RKO (cell line): ENCODE results near the gene MRTFB.

Experiments
- DNase-seq: peaks from one replicate; pipeline ENCODE4 v3.0.0-alpha.2; 2016; ENCODE audit warnings: low spot score

Gene MRTFB

GRCh38 chr16:14186007-14186794 is 115.1 kb downstream of the MRTFB start:
- peak; percentile 40 for DNase-seq

GRCh38 chr16:14186795-14187221 is 115.7 kb downstream of the MRTFB start:
- DNase-seq, result no peak

GRCh38 chr16:14187517-14188338 is 116.6 kb downstream of the MRTFB start:
- no peak for DNase-seq

- DNase-seq, result no peak
These were observed 122.3 kb downstream of the MRTFB start for GRCh38 chr16:14193316-14193871.

GRCh38 chr16:14194721-14195120 is 123.6 kb downstream of the MRTFB start:
- no peak for DNase-seq

GRCh38 chr16:14196011-14196410 is 124.9 kb downstream of the MRTFB start:
- DNase-seq, result no peak

GRCh38 chr16:14196539-14196938 is 125.4 kb downstream of the MRTFB start:
- DNase-seq, result no peak

GRCh38 chr16:14198012-14198411 is 126.9 kb downstream of the MRTFB start:
- DNase-seq, result no peak

GRCh38 chr16:14198572-14198971 is 127.5 kb downstream of the MRTFB start:
- DNase-seq, result no peak

- DNase-seq, result no peak
These were observed 128.1 kb downstream of the MRTFB start for GRCh38 chr16:14199199-14199598.

GRCh38 chr16:14199624-14200023 is 128.5 kb downstream of the MRTFB start:
- no peak for DNase-seq

- DNase-seq, result no peak
These were observed 131.0 kb downstream of the MRTFB start for GRCh38 chr16:14202095-14202494.

- peak; percentile 24 for DNase-seq
These were observed 131.6 kb downstream of the MRTFB start for GRCh38 chr16:14202697-14203096.

GRCh38 chr16:14203166-14203565 is 132.0 kb downstream of the MRTFB start:
- DNase-seq, result no peak

GRCh38 chr16:14205666-14206065 is 134.5 kb downstream of the MRTFB start:
- DNase-seq, result no peak

GRCh38 chr16:14211856-14212543 is 140.9 kb downstream of the MRTFB start:
- peak; percentile 35 for DNase-seq

- DNase-seq, result no peak
These were observed 144.8 kb downstream of the MRTFB start for GRCh38 chr16:14215941-14216340.

- DNase-seq, result no peak
These were observed 148.9 kb downstream of the MRTFB start for GRCh38 chr16:14219983-14220382.

- no peak for DNase-seq
These were observed 152.5 kb downstream of the MRTFB start for GRCh38 chr16:14223632-14224031.

GRCh38 chr16:14225457-14225856 is 154.3 kb downstream of the MRTFB start:
- no peak for DNase-seq

- DNase-seq, result no peak
These were observed 161.2 kb downstream of the MRTFB start for GRCh38 chr16:14232106-14232864.

GRCh38 chr16:14236401-14236800 is 165.3 kb downstream of the MRTFB start:
- DNase-seq, result no peak
